BLaER1 (cell line): Measurements from ENCODE around the gene RASGEF1C.

Experiments
- H3K27ac ChIP-seq: shearing (Covaris generic); formaldehyde crosslinking; 2 replicates; pipeline ENCODE4 v1.8.1; 2022
- H3K27me3 ChIP-seq: shearing (Covaris generic); formaldehyde crosslinking; 2 replicates; pipeline ENCODE4 v1.8.1; 2022
- H3K36me3 ChIP-seq: shearing (Covaris generic); formaldehyde crosslinking; 2 replicates; pipeline ENCODE4 v1.8.1; 2022
- H3K4me1 ChIP-seq: shearing (Covaris generic); formaldehyde crosslinking; 2 replicates; pipeline ENCODE4 v1.8.1; 2022
- H3K4me2 ChIP-seq: shearing (Covaris generic); formaldehyde crosslinking; 2 replicates; pipeline ENCODE4 v1.8.1; 2022
- H3K4me3 ChIP-seq: shearing (Covaris generic); formaldehyde crosslinking; 2 replicates; pipeline ENCODE4 v1.8.1; 2022
- H3K9ac ChIP-seq: shearing (Covaris generic); formaldehyde crosslinking; 2 replicates; pipeline ENCODE4 v1.8.1; 2022
- H3K9me3 ChIP-seq: shearing (Covaris generic); formaldehyde crosslinking; 2 replicates; pipeline ENCODE4 v1.8.1; 2022
- H4K20me1 ChIP-seq: shearing (Covaris generic); formaldehyde crosslinking; 2 replicates; pipeline ENCODE4 v1.8.1; 2022
- Cebpa-rat ChIP-seq: shearing (Covaris generic); IDR thresholded peaks from 2 replicates; pipeline ENCODE4 v1.8.1; 2022

The RASGEF1C gene

GRCh38 chr5:180172447-180173197 is 36.4 kb downstream of the RASGEF1C start:
- Histone ChIP-seq H4K20me1 (no peaks in the 10 kb centered on the region), H3K9ac (no peak overlapping the region), H3K4me1 (peaks cover 29% of the 10 kb centered on the region)

GRCh38 chr5:180171568-180172094 is 37.4 kb downstream of the RASGEF1C start:
- H3K4me3 ChIP-seq: no peak overlapping the region
- no peaks in the 10 kb centered on the region for H4K20me1 ChIP-seq
- no peaks in the 10 kb centered on the region for H3K36me3 ChIP-seq
- no peaks in the 10 kb centered on the region for H3K27me3 ChIP-seq
- H3K27ac ChIP-seq: no peak overlapping the region
- no peak for TF ChIP-seq Cebpa-rat
- no peak overlapping the region for H3K9ac ChIP-seq
- H3K9me3 ChIP-seq: no peaks in the 10 kb centered on the region
- H3K4me1 ChIP-seq: peaks cover 29% of the 10 kb centered on the region
- H3K4me2 ChIP-seq: no peak overlapping the region

More at GRCh38 chr5:180172447-180173197, 36.4 kb downstream of the RASGEF1C start:
- Histone ChIP-seq H3K36me3 (no peaks in the 10 kb centered on the region), H3K9me3 (no peaks in the 10 kb centered on the region), H3K4me3 (no peak overlapping the region), H3K27ac (no peak overlapping the region), H3K4me2 (no peak overlapping the region), H3K27me3 (no peaks in the 10 kb centered on the region)
- no peak for TF ChIP-seq Cebpa-rat

GRCh38 chr5:180170810-180171567 is 38.0 kb downstream of the RASGEF1C start:
- peak overlapping the region; percentile 31; the same call in 1 of the 2 replicates for H3K27ac ChIP-seq
- no peaks in the 10 kb centered on the region for H3K27me3 ChIP-seq
- no peaks in the 10 kb centered on the region for H3K9me3 ChIP-seq
- H3K4me2 ChIP-seq: peak overlapping the region; percentile 61
- H4K20me1 ChIP-seq: no peaks in the 10 kb centered on the region
- H3K9ac ChIP-seq: no peak overlapping the region
- H3K4me1 ChIP-seq: peaks cover 29% of the 10 kb centered on the region
- no peak for TF ChIP-seq Cebpa-rat
- H3K36me3 ChIP-seq: no peaks in the 10 kb centered on the region
- H3K4me3 ChIP-seq: no peak overlapping the region

DNA sequence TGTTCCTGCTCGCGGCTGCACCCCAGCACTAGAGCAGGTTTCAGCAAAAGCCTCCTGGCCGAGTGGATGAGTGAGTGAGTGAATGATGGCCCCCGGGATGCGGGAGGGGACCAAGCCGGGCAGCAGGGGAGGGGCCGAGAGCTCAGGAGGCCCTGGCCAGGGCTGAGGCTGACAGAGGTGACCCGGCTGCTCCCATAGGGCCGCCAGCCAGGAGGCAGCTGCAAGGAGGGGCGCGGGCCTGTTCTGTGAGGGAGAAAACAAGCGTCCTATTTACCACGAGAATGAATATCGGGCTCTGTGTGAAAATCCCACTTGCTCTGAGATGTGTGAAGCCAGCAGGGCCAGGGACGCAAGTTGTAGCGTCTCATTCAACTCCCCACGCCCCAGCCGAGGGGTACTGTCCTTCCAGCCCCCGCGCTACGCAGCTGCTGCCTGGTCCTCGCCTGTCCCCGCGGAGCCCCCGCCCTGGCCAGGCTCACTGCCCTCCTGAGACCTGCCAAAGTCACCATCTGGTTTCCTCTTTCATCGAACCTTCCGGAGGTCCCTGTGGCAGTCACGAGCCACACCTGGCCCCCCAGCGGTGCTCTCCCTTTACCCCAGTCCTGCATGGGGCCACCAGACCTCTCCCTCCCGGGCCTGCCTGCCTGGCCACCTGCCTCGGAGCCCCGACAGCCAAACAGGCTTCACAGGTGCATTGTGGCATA is 38.8 kb downstream of the RASGEF1C start:
- H3K9ac ChIP-seq: no peak overlapping the region
- H3K36me3 ChIP-seq: no peaks in the 10 kb centered on the region
- no peaks in the 10 kb centered on the region for H4K20me1 ChIP-seq
- H3K27me3 ChIP-seq: no peaks in the 10 kb centered on the region
- H3K4me3 ChIP-seq: no peak overlapping the region
- peak overlapping the region; percentile 61 for H3K4me2 ChIP-seq
- H3K9me3 ChIP-seq: no peaks in the 10 kb centered on the region
- peaks cover 29% of the 10 kb centered on the region for H3K4me1 ChIP-seq
- peak overlapping the region; percentile 31; the same call in 1 of the 2 replicates for H3K27ac ChIP-seq
- TF ChIP-seq Cebpa-rat: no peak

DNA sequence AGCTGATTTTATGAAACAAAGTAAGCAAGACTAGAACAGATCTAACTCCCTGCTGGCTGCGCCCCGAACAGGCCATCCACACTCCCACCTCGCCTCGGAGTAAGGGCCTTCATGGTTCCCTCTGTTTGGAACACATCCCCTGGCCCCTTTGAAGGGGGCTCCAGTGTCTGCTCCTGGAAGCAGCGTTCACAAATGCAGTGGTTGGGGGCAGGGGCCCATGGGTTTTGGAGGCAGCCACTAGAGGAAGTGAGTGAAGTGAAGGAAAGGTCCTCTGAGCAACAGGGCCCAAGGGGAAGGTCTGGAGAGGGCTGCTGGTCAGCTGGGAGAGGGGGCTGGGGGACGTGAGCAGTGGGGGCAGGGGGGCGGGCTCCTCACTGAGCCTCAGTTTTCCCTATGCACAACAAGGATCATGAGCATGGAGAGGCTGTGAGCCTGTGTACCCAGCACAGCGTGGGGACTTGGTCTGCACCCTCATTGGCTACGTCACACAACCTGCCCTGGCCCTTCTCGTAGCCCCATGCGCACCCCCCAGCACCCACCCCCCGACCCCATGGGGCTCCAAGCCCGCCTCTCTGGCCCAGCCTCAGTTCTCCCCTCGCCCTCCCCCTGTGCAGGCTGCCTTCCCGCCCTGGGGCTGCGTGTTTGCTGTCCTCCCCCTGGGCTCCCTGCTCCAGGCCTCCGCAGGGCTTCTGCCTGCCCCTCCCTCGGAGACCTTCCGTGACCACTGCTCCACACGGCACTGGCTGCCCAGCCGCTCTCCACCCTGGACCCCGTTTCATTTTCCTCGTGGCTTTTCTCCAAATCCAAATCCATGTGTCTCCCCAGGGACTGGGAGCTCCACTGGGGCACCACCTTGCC is 39.5 kb downstream of the RASGEF1C start:
- H3K9ac ChIP-seq: no peak overlapping the region
- H3K4me1 ChIP-seq: peaks cover 29% of the 10 kb centered on the region
- peak overlapping the region; percentile 61 for H3K4me2 ChIP-seq
- no peaks in the 10 kb centered on the region for H4K20me1 ChIP-seq
- no peak overlapping the region for H3K4me3 ChIP-seq
- no peak overlapping the region for H3K27ac ChIP-seq
- H3K9me3 ChIP-seq: no peaks in the 10 kb centered on the region
- no peak for TF ChIP-seq Cebpa-rat
- H3K36me3 ChIP-seq: no peaks in the 10 kb centered on the region
- no peaks in the 10 kb centered on the region for H3K27me3 ChIP-seq

- peaks cover 29% of the 10 kb centered on the region for H3K4me1 ChIP-seq
- TF ChIP-seq Cebpa-rat: no peak
- H3K4me2 ChIP-seq: no peak overlapping the region; the same call in 1 of the 2 replicates
- no peaks in the 10 kb centered on the region for H4K20me1 ChIP-seq
- no peaks in the 10 kb centered on the region for H3K36me3 ChIP-seq
- H3K9me3 ChIP-seq: no peaks in the 10 kb centered on the region
- no peak overlapping the region for H3K9ac ChIP-seq
- no peak overlapping the region for H3K4me3 ChIP-seq
- H3K27ac ChIP-seq: no peak overlapping the region
- H3K27me3 ChIP-seq: no peaks in the 10 kb centered on the region
These were observed 40.3 kb downstream of the RASGEF1C start for GRCh38 chr5:180168758-180169157.

DNA sequence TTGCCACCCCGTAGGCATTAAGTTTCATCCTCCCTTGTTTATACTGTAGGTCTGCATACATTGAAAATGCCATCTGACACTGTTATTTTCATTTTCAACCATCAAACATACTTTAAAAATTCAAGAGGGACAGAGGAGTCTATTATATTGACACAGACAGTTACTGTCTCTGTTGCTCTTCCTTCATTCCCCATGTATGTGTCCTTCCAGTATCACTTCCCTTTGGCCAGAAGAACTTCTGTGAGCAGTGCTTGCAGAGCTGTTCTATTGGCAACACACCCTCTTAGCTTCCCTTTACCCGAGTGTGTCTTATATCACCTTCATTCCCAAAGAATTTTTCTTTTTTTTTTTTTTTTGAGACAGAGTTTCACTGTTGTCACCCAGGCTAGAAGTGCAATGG is 42.8 kb downstream of the RASGEF1C start:
- Histone ChIP-seq H3K9me3 (no peaks in the 10 kb centered on the region), H3K4me2 (no peak overlapping the region), H4K20me1 (no peaks in the 10 kb centered on the region), H3K9ac (no peak overlapping the region), H3K4me1 (peaks cover 28% of the 10 kb centered on the region), H3K4me3 (no peak overlapping the region), H3K27ac (no peak overlapping the region), H3K27me3 (no peaks in the 10 kb centered on the region), H3K36me3 (no peaks in the 10 kb centered on the region)
- TF ChIP-seq Cebpa-rat: no peak

GRCh38 chr5:180162304-180162661 is 46.7 kb downstream of the RASGEF1C start:
- Histone ChIP-seq H3K9ac (no peak overlapping the region), H3K36me3 (no peaks in the 10 kb centered on the region), H3K4me1 (peaks cover 20% of the 10 kb centered on the region), H3K27me3 (no peaks in the 10 kb centered on the region), H3K27ac (no peak overlapping the region), H4K20me1 (no peaks in the 10 kb centered on the region), H3K4me2 (no peak overlapping the region), H3K4me3 (no peak overlapping the region), H3K9me3 (no peaks in the 10 kb centered on the region)
- no peak for TF ChIP-seq Cebpa-rat
